ENCODE data around the gene WDR82.

The WDR82 gene

DNA sequence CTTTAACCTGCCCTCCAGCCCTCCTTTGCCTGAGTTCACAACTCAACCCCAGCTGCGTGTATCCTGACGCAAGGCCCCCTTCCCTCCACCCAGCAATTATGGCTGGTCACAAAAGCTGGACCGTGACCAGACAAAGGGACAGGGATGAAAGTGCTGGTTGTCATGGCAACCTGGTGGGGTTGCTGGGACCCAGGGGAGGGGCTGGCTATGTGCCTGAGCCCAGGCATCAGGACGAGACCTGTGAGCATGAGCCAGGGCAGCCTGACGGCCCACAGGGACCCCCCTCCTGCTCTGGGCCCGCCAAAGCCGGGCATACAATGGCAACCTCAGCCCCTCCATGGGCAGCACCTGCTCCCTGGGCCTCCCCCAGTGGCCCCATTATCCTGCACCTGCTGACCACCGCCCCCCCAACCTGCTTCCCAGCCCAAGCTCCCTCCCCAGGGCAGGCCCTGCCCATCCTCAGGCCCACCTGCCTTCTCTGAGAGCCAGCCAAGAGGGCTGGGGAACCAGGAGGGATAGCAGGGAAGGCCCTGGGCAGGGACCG, 33.2 kb upstream of the WDR82 start:
- Histone ChIP-seq H3K4me3 (ENCODE audit: low read depth, low read length) (no peak overlapping the region), H2AFZ (no peak overlapping the region), H3K9me3 (ENCODE audit: control insufficient read depth, low read length) (no peaks in the 10 kb centered on the region), H3K79me2 (no peaks in the 10 kb centered on the region), H3K36me3 (ENCODE audit: control insufficient read depth, insufficient read depth, low read length) (no peaks in the 10 kb centered on the region), H3K27ac (no peak overlapping the region), H3K4me2 (ENCODE audit: low read length) (no peak overlapping the region), H3K27me3 (ENCODE audit: control insufficient read depth, insufficient read depth, low read length) (no peaks in the 10 kb centered on the region), H3K4me1 (no peaks in the 10 kb centered on the region), H3K9ac (no peak overlapping the region)
- TF ChIP-seq, protein P1, sequence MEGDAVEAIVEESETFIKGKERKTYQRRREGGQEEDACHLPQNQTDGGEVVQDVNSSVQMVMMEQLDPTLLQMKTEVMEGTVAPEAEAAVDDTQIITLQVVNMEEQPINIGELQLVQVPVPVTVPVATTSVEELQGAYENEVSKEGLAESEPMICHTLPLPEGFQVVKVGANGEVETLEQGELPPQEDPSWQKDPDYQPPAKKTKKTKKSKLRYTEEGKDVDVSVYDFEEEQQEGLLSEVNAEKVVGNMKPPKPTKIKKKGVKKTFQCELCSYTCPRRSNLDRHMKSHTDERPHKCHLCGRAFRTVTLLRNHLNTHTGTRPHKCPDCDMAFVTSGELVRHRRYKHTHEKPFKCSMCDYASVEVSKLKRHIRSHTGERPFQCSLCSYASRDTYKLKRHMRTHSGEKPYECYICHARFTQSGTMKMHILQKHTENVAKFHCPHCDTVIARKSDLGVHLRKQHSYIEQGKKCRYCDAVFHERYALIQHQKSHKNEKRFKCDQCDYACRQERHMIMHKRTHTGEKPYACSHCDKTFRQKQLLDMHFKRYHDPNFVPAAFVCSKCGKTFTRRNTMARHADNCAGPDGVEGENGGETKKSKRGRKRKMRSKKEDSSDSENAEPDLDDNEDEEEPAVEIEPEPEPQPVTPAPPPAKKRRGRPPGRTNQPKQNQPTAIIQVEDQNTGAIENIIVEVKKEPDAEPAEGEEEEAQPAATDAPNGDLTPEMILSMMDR (IDR thresholded peaks at IDR 0.05): no peak

DNA sequence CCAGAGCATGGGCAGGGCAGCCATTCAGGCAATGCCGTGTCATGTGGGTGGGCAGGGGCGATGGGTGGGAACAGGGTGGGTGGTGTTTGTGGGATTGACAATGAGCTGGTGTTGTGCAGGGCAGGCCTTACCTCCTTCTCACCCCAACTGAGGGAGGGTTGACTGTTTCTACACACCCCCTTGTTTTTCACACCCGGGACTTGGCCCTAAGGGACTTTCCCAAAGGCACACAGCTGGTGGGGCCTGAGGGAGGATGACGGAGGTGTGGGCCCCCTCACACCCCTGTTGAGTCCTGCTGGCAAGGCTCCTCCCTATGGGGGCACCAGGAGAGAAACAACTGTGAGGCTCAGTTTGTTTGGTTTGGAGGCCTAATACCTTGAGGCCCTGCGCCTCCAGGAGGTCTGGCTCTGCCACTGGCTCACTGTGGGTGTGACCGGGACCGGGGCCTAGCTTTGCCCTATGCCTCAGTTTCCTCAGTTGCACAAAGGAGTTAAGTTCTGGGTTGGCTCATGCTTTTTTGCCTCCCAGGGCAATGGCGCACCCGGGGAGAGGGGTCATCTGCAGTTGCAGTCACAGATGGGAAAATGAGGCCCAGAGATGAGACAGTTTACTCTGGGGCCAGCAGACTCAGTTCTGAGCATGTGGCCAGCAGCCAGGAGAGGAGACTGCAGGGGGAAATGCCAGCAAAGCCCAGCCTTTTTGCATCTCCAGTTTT, 32.6 kb upstream of the WDR82 start:
- H2AFZ ChIP-seq: no peak overlapping the region
- no peak overlapping the region for H3K4me2 ChIP-seq (ENCODE audit: low read length)
- H3K27ac ChIP-seq: no peak overlapping the region
- H3K4me3 ChIP-seq (ENCODE audit: low read depth, low read length): no peak overlapping the region
- H3K36me3 ChIP-seq (ENCODE audit: control insufficient read depth, insufficient read depth, low read length): no peaks in the 10 kb centered on the region
- H3K4me1 ChIP-seq: no peaks in the 10 kb centered on the region
- no peak overlapping the region for H3K9ac ChIP-seq
- no peaks in the 10 kb centered on the region for H3K79me2 ChIP-seq
- no peaks in the 10 kb centered on the region for H3K9me3 ChIP-seq (ENCODE audit: control insufficient read depth, low read length)
- TF ChIP-seq, protein P1 (IDR thresholded peaks at IDR 0.05): no peak
- no peaks in the 10 kb centered on the region for H3K27me3 ChIP-seq (ENCODE audit: control insufficient read depth, insufficient read depth, low read length)

DNA sequence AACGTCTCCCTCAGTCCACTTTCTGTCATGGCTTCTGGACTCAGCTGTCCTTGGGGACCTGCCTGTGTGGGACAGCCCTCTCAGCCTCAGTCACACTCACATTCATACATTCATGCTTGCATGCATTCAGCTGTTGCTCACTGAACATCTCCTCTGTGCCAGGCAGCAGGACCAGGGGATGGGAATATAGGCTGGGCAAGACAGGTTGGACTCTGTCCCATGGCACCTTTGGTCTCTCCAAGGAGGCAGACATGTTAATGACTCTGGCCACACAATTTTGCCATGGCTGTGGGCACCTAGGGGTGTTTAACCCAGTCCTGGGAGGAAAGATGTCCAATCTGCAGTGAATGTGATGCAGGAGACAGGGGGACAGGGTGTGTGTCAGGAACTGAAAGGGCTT, 29.9 kb upstream of the WDR82 start:
- Histone ChIP-seq H3K9me3 (ENCODE audit: control insufficient read depth, low read length) (no peaks in the 10 kb centered on the region), H2AFZ (no peak overlapping the region), H3K4me3 (ENCODE audit: low read depth, low read length) (no peak overlapping the region), H3K4me1 (no peaks in the 10 kb centered on the region), H3K9ac (no peak overlapping the region), H3K27me3 (ENCODE audit: control insufficient read depth, insufficient read depth, low read length) (no peaks in the 10 kb centered on the region), H3K27ac (no peak overlapping the region), H3K36me3 (ENCODE audit: control insufficient read depth, insufficient read depth, low read length) (no peaks in the 10 kb centered on the region), H3K4me2 (ENCODE audit: low read length) (no peak overlapping the region), H3K79me2 (no peaks in the 10 kb centered on the region)
- TF ChIP-seq, protein P1 (IDR thresholded peaks at IDR 0.05): no peak

DNA sequence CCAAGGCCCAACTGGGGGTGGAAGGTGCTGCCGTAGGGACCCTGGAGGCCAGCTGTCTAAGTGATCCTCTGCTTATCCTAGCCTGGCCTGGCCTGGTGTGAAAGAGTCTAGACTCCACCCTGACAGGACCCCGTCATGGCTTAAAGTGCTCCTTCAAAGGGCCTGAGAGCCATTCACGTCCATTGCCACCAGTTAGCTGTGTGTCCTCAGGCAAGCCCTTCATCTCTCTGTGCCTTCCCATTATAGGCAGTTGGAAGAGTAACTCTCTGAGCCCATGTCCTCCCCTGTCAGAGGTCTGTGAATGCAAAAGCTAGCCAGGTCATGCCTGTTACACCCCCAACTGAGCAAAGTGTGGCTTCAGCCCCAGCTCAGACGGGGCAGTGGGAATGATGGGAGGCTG, 28.5 kb upstream of the WDR82 start:
- Histone ChIP-seq H3K4me1 (no peaks in the 10 kb centered on the region), H3K36me3 (ENCODE audit: control insufficient read depth, insufficient read depth, low read length) (no peaks in the 10 kb centered on the region), H3K9ac (no peak overlapping the region)

More for the DNA sequence above, 28.5 kb upstream of the WDR82 start:
- Histone ChIP-seq H3K4me3 (ENCODE audit: low read depth, low read length) (no peak overlapping the region), H3K27me3 (ENCODE audit: control insufficient read depth, insufficient read depth, low read length) (no peaks in the 10 kb centered on the region), H3K9me3 (ENCODE audit: control insufficient read depth, low read length) (no peaks in the 10 kb centered on the region), H3K4me2 (ENCODE audit: low read length) (no peak overlapping the region), H2AFZ (no peak overlapping the region), H3K79me2 (no peaks in the 10 kb centered on the region), H3K27ac (no peak overlapping the region)
- TF ChIP-seq, protein P1 (IDR thresholded peaks at IDR 0.05): no peak

All from parathyroid adenoma (tissue), 2 donors.